ENCODE results near the gene DCDC2. TPM values are rescaled to one million over a fixed set of nuclear protein-coding genes. Genes with fewer than 3 reads are reported as not detected.

The DCDC2 gene
- total RNA-seq, 1 experiment from 2014 or later, result 5.6 TPM

DNA sequence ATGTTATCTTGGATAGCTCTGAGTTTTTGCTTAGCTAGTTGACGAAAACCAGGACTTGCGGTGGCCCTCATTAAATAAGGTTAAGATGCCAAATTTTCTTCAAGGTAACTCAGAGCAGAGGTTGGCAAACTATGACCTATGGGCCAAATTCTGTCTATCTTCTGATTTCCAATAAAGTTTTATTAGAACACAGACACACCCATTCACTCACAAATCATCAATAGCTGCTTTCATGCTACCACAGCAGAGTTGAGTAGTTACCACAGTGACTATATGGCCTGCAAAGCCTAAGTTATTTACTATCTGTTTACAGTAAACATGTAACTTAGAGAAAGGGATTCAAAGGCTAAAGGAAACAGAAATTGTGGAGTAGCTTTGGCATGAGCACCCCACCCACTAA, 23.6 kb downstream of the DCDC2 start:
- intact Hi-C loops (cut with micrococcal nuclease; ENCODE audit: unreplicated experiment), result no loop called here

DNA sequence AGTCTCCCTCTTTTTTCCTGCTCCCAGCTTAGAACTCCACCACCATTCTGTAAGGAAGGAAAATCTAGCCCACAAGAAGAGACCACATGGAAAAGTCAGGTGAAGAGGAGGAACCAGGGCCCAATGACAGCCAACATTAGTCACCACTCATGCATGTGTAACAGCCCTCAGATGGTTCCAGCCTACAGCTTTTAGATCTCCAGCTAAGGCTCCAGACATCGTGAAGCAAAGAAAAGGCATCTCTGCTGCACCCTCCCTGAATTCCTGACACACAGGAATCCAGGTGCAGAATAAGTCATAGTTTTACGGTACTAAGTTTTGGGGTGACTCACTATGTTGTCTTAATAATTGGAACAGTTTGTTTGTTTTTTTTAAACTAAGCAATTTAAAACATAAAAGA, 25.5 kb downstream of the DCDC2 start:
- Histone ChIP-seq H2AFZ (no peak overlapping the region), H3K9me2 (ENCODE audit: insufficient read depth) (no peaks in the 10 kb centered on the region), H3K4me3 (no peak overlapping the region), H3K79me2 (ENCODE audit: low read depth) (no peaks in the 10 kb centered on the region), H3K4me1 (replicated peaks; ENCODE audit: insufficient read depth) (peaks cover 16% of the 10 kb centered on the region), H4K20me1 (ENCODE audit: insufficient read depth) (no peaks in the 10 kb centered on the region), H3K9me3 (ENCODE audit: insufficient read depth, low read depth) (no peaks in the 10 kb centered on the region), H3K27ac (peak overlapping the region; percentile 55), H3F3A (ENCODE audit: insufficient read depth, low read depth) (peaks cover 17% of the 10 kb centered on the region), H3K27me3 (ENCODE audit: insufficient read depth, low read depth) (no peaks in the 10 kb centered on the region), H3K36me3 (ENCODE audit: low read depth) (no peaks in the 10 kb centered on the region), H3K4me2 (peak overlapping the region; percentile 14)
- TF ChIP-seq EZH2 (IDR thresholded peaks at IDR 0.05; ENCODE audit: low read depth), result no peak
- TF ChIP-seq CTCF (conservative IDR thresholded peaks at IDR 0.05), result no peak
- DNase-seq, result peak; percentile 69 to 93
- POLR2A ChIA-PET (ENCODE audit: unreplicated experiment), result interaction anchor here (0.7 kb wide), 2 partner anchors 55 to 70 kb away, joined by 4 to 8 read pairs; no protein-coding TSS in a partner anchor
- CTCF ChIA-PET, result interaction anchor here (1.1 kb wide), 1 partner anchor 49 kb away, joined by 3 read pairs; no protein-coding TSS in a partner anchor
- intact Hi-C loops (cut with micrococcal nuclease; ENCODE audit: unreplicated experiment), result loop anchor here (1.0 kb wide), 3 partner anchors 8 to 49 kb away; no protein-coding TSS in a partner anchor
- BruUV-seq (replicated peaks), result no TSS peak

More for the DNA sequence above, 23.6 kb downstream of the DCDC2 start:
- no TSS peak for BruUV-seq (replicated peaks)
- H3K9me3 ChIP-seq (ENCODE audit: insufficient read depth, low read depth), result peaks cover 7% of the 10 kb centered on the region; the same call in 1 of the 2 replicates
- no peak overlapping the region for H3K27ac ChIP-seq
- H3K79me2 ChIP-seq (ENCODE audit: low read depth), result no peaks in the 10 kb centered on the region
- H3K4me1 ChIP-seq (replicated peaks; ENCODE audit: insufficient read depth), result peaks cover 16% of the 10 kb centered on the region
- no peaks in the 10 kb centered on the region for H3K27me3 ChIP-seq (ENCODE audit: insufficient read depth, low read depth)
- no peak for DNase-seq
- H3K4me3 ChIP-seq, result no peak overlapping the region
- ChIA-PET POLR2A (ENCODE audit: unreplicated experiment) (no interaction called here), CTCF (no interaction called here)
- no peak overlapping the region for H2AFZ ChIP-seq
- H3F3A ChIP-seq (ENCODE audit: insufficient read depth, low read depth), result peaks cover 17% of the 10 kb centered on the region
- H3K9me2 ChIP-seq (ENCODE audit: insufficient read depth), result no peaks in the 10 kb centered on the region
- no peaks in the 10 kb centered on the region for H3K36me3 ChIP-seq (ENCODE audit: low read depth)
- no peak overlapping the region for H3K4me2 ChIP-seq
- H4K20me1 ChIP-seq (ENCODE audit: insufficient read depth), result no peaks in the 10 kb centered on the region
- TF ChIP-seq CTCF (conservative IDR thresholded peaks at IDR 0.05) (no peak), EZH2 (IDR thresholded peaks at IDR 0.05; ENCODE audit: low read depth) (no peak)

- peaks cover 17% of the 10 kb centered on the region for H3K4me1 ChIP-seq (replicated peaks; ENCODE audit: insufficient read depth)
- DNase-seq, result peak in 1 of 2 experiments; percentile 43
- TF ChIP-seq CTCF (conservative IDR thresholded peaks at IDR 0.05), result no peak
- TF ChIP-seq EZH2 (IDR thresholded peaks at IDR 0.05; ENCODE audit: low read depth), result no peak
- no peak overlapping the region for H3K4me3 ChIP-seq
- no peaks in the 10 kb centered on the region for H3K79me2 ChIP-seq (ENCODE audit: low read depth)
- no TSS peak for BruUV-seq (replicated peaks)
- intact Hi-C loops (cut with micrococcal nuclease; ENCODE audit: unreplicated experiment), result no loop called here
- ChIA-PET CTCF (interaction anchor here (1.3 kb wide), 1 partner anchor 47 kb away, joined by 3 read pairs; no protein-coding TSS in a partner anchor), POLR2A (ENCODE audit: unreplicated experiment) (no interaction called here)
- H3K27me3 ChIP-seq (ENCODE audit: insufficient read depth, low read depth), result no peaks in the 10 kb centered on the region
- H3F3A ChIP-seq (ENCODE audit: insufficient read depth, low read depth), result peaks cover 17% of the 10 kb centered on the region
- H2AFZ ChIP-seq, result peak overlapping the region; percentile 20; the same call in 1 of the 2 replicates
- H3K9me2 ChIP-seq (ENCODE audit: insufficient read depth), result no peaks in the 10 kb centered on the region
- H3K36me3 ChIP-seq (ENCODE audit: low read depth), result no peaks in the 10 kb centered on the region
- 0 out of 2 replicates have a peak, but pooled peaks cover 2% of the 10 kb centered on the region for H3K9me3 ChIP-seq (ENCODE audit: insufficient read depth, low read depth)
- H4K20me1 ChIP-seq (ENCODE audit: insufficient read depth), result no peaks in the 10 kb centered on the region
- H3K27ac ChIP-seq, result no peak overlapping the region
- no peak overlapping the region for H3K4me2 ChIP-seq
Observed at GRCh38 chr6:24330137-24330732, 27.6 kb downstream of the DCDC2 start.
